ENCODE results near the gene MYL11.

GRCh38 chr16:30351001-30351441, 23.6 kb upstream of the MYL11 start:
- TF ChIP-seq POLR2A (IDR thresholded peaks at IDR 0.05) (no peak), CTCF (IDR thresholded peaks at IDR 0.05) (no peak)

Measured in prostate gland (tissue), 2 donors.